Measurements from ENCODE around the gene PRRT1B.

PRRT1B gene

DNA sequence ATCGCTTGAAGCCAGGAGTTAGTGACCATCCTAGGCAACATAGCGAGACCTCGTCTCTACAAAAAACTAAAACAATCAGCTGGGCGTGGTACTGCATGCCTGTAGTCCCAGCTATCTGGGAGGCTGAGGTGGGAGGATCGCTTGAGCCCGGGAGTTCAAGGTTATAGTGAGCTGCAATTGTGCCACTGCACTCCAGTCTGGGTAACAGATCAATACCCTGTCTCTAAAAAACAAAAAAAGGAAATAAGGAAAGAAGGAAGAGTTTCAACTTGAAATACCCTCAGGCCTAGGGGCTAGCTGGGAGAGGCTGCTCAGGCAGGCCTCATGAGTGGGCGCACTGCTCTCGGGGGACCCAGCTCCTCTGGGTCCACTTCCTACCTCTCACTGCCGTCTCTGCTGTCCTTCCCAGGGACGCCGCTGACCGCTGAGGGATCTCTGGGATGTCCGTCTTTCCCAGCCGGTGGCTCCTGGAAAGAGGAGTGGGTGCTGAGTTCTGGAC lies 56.4 kb downstream of the PRRT1B start:
- DNase-seq, result no peak

GRCh38 chr9:131603199-131603598 lies 57.9 kb downstream of the PRRT1B start:
- DNase-seq, result no peak

DNA sequence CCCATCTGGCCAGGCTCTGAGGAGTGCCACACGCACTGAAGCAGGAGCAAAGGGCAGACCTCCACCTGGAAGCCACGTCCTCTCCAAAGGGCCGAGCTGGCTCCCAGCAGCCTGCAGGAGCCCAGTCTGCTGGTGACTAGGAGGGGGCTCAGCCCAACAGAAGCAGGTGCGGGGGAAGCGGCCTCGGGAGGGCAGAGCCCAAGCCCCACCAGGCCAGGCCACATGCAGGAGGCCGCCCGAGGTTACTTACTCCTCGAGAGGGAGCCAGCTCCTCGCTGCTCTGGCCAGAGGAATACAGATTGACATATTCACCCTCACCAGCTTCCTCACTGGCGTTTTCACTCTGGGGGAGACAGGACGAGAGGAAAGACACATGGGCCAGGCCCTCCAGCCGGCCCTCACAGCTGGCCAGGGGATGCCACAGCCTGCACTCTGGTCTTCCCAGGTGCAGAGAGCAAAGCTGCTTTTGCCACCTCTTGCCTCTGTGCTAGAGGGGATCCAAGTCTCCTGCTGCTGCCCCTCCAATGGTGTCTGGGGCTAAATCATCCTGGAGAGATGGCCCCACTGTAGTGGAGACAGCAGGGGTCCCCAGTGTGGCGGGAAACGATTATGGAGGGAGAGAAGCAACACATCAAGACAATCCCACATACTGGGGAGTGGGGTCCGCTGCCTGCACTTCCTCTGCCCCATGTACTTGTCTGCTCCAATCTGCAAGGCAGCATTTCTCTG lies 58.6 kb downstream of the PRRT1B start:
- no peak for DNase-seq

- no peak for DNase-seq
These were observed 60.7 kb downstream of the PRRT1B start for GRCh38 chr9:131605770-131606590.

DNA sequence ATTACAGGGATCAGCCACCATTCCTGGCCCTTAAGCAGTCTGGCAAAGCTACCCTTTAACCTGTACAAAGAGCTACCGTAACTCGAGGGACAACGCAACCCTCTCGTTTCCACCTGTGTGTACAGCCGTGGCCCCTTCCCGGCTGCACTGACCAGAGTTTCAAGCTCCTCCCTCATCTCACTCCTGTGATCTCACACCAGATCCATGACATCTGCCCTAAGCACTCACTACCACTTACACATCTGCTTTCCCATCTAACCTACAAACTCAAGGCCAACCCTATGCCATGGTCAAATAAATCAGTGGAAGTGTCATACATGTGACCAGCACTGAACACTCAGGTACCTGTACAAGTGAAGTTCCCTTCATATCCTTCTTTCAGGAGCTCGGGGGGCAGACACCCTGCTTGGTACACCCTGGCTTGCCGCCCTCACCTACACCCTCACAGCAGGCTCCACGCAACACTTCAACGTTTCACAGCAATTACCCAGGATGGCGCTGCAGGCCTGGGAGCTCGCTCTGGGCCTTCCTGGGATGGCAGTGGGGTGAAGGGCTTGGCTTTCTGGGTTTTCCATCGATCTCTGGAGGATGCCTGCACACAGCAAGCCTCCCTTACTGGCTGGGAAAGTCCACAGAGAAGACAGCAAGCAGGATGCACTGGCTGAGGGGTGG lies 61.7 kb downstream of the PRRT1B start:
- no peak for DNase-seq

GRCh38 chr9:131607591-131607990 lies 62.3 kb downstream of the PRRT1B start:
- no peak for DNase-seq

GRCh38 chr9:131608493-131609037 lies 63.2 kb downstream of the PRRT1B start:
- no peak for DNase-seq

Data from midbrain (tissue), 1 donor.